Esophagus (tissue), 2 donors: ENCODE data around the gene NPTX1. TPM values are rescaled to one million over a fixed set of nuclear protein-coding genes. Genes with fewer than 3 reads are reported as not detected.

Source experiments
- H3K27ac ChIP-seq, 2 donors: one replicate each; pipeline ENCODE4 v1.5.1; 2013; ENCODE audit warnings: low read depth in 2 of 2, mild to moderate bottlenecking in 2 of 2, inconsistent platforms in 1 of 2, low read length in 1 of 2, moderate library complexity in 1 of 2
- H3K27me3 ChIP-seq, 2 donors: one replicate each; pipeline ENCODE4 v1.6.1; 2013; ENCODE audit warnings: low read length in 2 of 2, control low read depth in 1 of 2, mild to moderate bottlenecking in 1 of 2; ENCODE audit not compliant: insufficient read depth in 2 of 2, control insufficient read depth in 1 of 2
- H3K36me3 ChIP-seq, 2 donors: one replicate each; pipeline ENCODE4 v1.6.1; 2013; ENCODE audit warnings: low read length in 1 of 2; ENCODE audit not compliant: control insufficient read depth in 2 of 2, insufficient read depth in 2 of 2
- H3K4me1 ChIP-seq, 2 donors: one replicate each; pipeline ENCODE4 v1.6.1; 2013; ENCODE audit warnings: low read length in 1 of 2; ENCODE audit not compliant: control insufficient read depth in 2 of 2, insufficient read depth in 2 of 2
- H3K4me3 ChIP-seq, 2 donors: one replicate each; pipeline ENCODE4 v1.5.1; 2013; ENCODE audit warnings: low read length in 2 of 2, mild to moderate bottlenecking in 2 of 2, low read depth in 1 of 2, moderate library complexity in 1 of 2
- H3K9me3 ChIP-seq, 2 donors: one replicate each; pipeline ENCODE4 v1.6.1; 2013; ENCODE audit warnings: mild to moderate bottlenecking in 2 of 2, low read depth in 1 of 2, low read length in 1 of 2, moderate library complexity in 1 of 2; ENCODE audit not compliant: control insufficient read depth in 2 of 2, insufficient read depth in 1 of 2
- WGBS, 2 donors: extraction: QIAGEN DNeasy Blood & Tissue Kit; methylation state at CpG; one replicate each; pipeline ENCODE4 v1.1.7; 2013; 5-methylcytosine and 5-hydroxymethylcytosine counted together
- polyA plus RNA-seq, 2 donors: library from polyadenylated mRNA; stranded (reverse); fragments of 200-250 nt; gene quantifications; one replicate each; pipeline ENCODE4 v1.2.3, GENCODE V29; 2013
- donor health status: healthy with polysubstance abuse.
- donor health status: Bipolar disorder and iron deficiency.

The NPTX1 gene
- polyA plus RNA-seq, 2 donors, result 0.02 to 0.11 TPM

DNA sequence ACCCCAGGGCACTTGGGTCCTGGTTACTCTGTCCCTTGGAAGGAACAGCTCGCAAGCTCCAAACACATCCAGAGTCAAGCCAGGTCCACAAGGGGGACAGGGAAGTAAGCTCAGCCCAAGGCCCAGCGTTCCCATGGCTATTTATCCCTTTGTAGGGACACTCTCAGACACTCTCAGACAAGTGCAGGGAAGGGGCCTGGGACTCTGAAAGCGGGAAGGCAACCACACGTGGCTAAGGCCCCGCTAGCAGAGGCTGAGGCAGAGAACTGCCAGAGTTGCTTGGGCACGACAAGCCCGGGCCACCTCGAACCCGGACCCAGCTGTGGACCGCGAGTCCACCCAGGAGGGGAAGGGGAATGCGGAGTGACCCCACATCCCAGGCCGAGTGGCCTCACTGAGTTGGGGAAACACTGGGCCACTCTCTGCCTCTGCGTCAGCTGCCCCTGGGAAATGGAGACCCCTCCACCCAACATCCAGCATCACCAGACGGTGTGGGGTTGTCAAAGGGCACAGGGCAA lies 10.2 kb downstream of the NPTX1 start:
- peaks cover 6 to 13% of the 10 kb centered on the region in 2 donors for H3K27me3 ChIP-seq
- WGBS, 2 donors, result 73 to 78% methylated on average over 15 of the region's 15 CpGs

GRCh38 chr17:80465327-80465974 lies 11.0 kb downstream of the NPTX1 start:
- Histone ChIP-seq H3K4me1 (no peaks in the 10 kb centered on the region), H3K4me3 (no peak overlapping the region), H3K27me3 (peaks cover 6 to 13% of the 10 kb centered on the region in 2 donors), H3K36me3 (no peaks in the 10 kb centered on the region), H3K9me3 (no peaks in the 10 kb centered on the region), H3K27ac (no peak overlapping the region)
- 70 to 71% methylated on average over 20 of the region's 20 CpGs for WGBS, 2 donors

More for the DNA sequence above, 10.2 kb downstream of the NPTX1 start:
- H3K4me1 ChIP-seq, result no peaks in the 10 kb centered on the region
- no peak overlapping the region for H3K4me3 ChIP-seq
- H3K36me3 ChIP-seq, result no peaks in the 10 kb centered on the region
- no peaks in the 10 kb centered on the region for H3K9me3 ChIP-seq
- no peak overlapping the region for H3K27ac ChIP-seq

DNA sequence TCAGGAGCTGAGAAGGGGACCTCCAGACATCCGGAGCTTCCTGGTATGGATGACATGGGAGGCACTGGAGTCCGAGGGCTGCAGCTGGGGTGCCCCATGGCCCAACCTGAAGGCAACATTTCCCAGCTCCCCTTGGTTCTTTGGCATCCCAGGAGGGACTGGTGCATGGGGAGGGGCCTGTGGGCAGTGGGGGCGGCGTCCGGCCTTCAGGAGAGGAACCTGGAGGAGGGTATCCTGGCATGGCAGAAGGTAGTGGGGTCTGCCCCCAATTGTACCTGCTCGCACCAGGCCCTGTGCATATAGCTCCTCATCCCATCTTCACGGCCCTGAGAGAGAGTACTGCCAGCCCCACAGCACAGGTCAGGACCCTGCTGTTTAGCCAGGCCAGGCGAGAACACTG lies 11.9 kb downstream of the NPTX1 start:
- H3K9me3 ChIP-seq, result no peaks in the 10 kb centered on the region
- WGBS, 2 donors, result 85 to 90% methylated on average over 8 of the region's 8 CpGs
- no peak overlapping the region for H3K4me3 ChIP-seq
- H3K27ac ChIP-seq, result no peak overlapping the region
- no peaks in the 10 kb centered on the region for H3K4me1 ChIP-seq
- peaks cover 6 to 8% of the 10 kb centered on the region in 2 donors for H3K27me3 ChIP-seq
- no peaks in the 10 kb centered on the region for H3K36me3 ChIP-seq

- 68 to 72% methylated on average over 13 of the region's 13 CpGs for WGBS, 2 donors
- H3K4me1 ChIP-seq, result no peaks in the 10 kb centered on the region
- H3K9me3 ChIP-seq, result no peaks in the 10 kb centered on the region
- no peak overlapping the region for H3K4me3 ChIP-seq
- H3K36me3 ChIP-seq, result no peaks in the 10 kb centered on the region
- H3K27ac ChIP-seq, result no peak overlapping the region
- H3K27me3 ChIP-seq, result peaks cover 6 to 7% of the 10 kb centered on the region in 2 donors
These were observed 12.5 kb downstream of the NPTX1 start for GRCh38 chr17:80463784-80464400.

GRCh38 chr17:80461528-80462160 lies 14.8 kb downstream of the NPTX1 start:
- Histone ChIP-seq H3K9me3 (no peaks in the 10 kb centered on the region), H3K36me3 (no peaks in the 10 kb centered on the region), H3K27me3 (no peaks in the 10 kb centered on the region), H3K4me3 (no peak overlapping the region), H3K4me1 (no peaks in the 10 kb centered on the region), H3K27ac (no peak overlapping the region)
- 57 to 63% methylated on average over 20 of the region's 20 CpGs for WGBS, 2 donors

- Histone ChIP-seq H3K27ac (no peak overlapping the region), H3K4me1 (no peaks in the 10 kb centered on the region), H3K4me3 (no peak overlapping the region), H3K9me3 (no peaks in the 10 kb centered on the region), H3K36me3 (no peaks in the 10 kb centered on the region), H3K27me3 (no peaks in the 10 kb centered on the region)
- 52 to 56% methylated on average over 8 of the region's 8 CpGs for WGBS, 2 donors
These were observed 16.0 kb downstream of the NPTX1 start for GRCh38 chr17:80460429-80460834.

DNA sequence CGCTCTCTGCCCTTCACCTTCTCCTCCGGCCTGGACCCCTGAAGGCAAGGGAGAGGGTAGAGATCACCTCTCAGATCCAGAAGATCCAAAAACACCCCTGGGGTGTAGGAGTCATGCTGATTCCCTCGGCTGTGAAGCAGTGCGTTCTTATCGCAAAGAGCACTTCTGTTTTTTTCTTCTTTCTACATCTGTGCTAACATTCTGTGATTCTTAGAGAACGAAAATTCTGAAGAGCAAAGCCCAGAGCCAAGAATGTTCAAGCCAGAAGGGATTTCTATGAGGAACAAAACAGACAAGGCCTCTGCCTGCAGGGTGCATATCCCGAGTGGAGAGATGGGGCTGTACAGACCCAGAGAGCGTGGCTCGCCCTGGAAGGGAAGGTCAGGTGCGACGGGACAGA lies 17.2 kb downstream of the NPTX1 start:
- Histone ChIP-seq H3K4me3 (no peak overlapping the region), H3K36me3 (no peaks in the 10 kb centered on the region), H3K9me3 (no peaks in the 10 kb centered on the region), H3K4me1 (no peaks in the 10 kb centered on the region), H3K27me3 (no peaks in the 10 kb centered on the region), H3K27ac (no peak overlapping the region)
- WGBS, 2 donors, result 78 to 79% methylated on average over 11 of the region's 11 CpGs

DNA sequence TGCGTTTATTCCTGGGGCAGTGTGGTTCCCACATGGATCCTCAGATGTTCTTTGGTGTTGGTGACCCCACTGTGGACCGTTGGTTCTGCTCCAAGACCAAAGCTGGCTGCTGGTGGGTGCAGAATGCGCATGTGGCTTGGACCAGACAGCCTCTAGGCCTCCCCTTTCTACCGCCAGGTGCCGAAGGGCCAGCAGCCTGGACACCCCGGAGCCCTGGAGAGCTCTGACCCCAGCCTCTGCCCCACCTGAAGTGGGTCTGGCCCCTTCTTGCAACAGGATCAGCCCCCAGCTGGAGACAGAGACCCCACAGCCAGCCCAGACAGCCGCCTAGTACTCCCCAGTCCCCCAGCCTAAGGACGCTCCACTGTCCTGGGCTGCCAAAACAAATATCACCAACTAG lies 18.4 kb downstream of the NPTX1 start:
- no peaks in the 10 kb centered on the region for H3K27me3 ChIP-seq
- WGBS, 2 donors, result 85 to 87% methylated on average over 7 to 8 of the region's 8 CpGs
- peaks cover 0 to 4% of the 10 kb centered on the region in 2 donors for H3K4me1 ChIP-seq

GRCh38 chr17:80457236-80457856 lies 19.1 kb downstream of the NPTX1 start:
- Histone ChIP-seq H3K36me3 (no peaks in the 10 kb centered on the region), H3K4me1 (peaks cover 0 to 4% of the 10 kb centered on the region in 2 donors), H3K4me3 (no peak overlapping the region), H3K27me3 (no peaks in the 10 kb centered on the region), H3K27ac (no peak overlapping the region), H3K9me3 (no peaks in the 10 kb centered on the region)
- whole genome bisulfite sequencing, 2 donors, result 68 to 70% methylated on average over 15 of the region's 15 CpGs

More for the DNA sequence above, 18.4 kb downstream of the NPTX1 start:
- no peaks in the 10 kb centered on the region for H3K9me3 ChIP-seq
- H3K27ac ChIP-seq, result no peak overlapping the region
- H3K4me3 ChIP-seq, result no peak overlapping the region
- H3K36me3 ChIP-seq, result no peaks in the 10 kb centered on the region
